Kidney epithelial cell (primary cell): ENCODE measurements around the gene GAPT. TPM values are rescaled to one million over a fixed set of nuclear protein-coding genes. Genes with fewer than 3 reads are reported as not detected.

ENCODE experiments used
- DNase-seq: peaks from one replicate; pipeline ENCODE4 v3.0.0-alpha.2; 2010; ENCODE audit warnings: low read depth
- H3K27me3 ChIP-seq: 2 replicates; pipeline ENCODE4 v1.6.0; 2011; ENCODE audit warnings: low read length; ENCODE audit not compliant: control insufficient read depth, insufficient read depth
- H3K36me3 ChIP-seq: 2 replicates; pipeline ENCODE4 v1.5.1; 2011; ENCODE audit warnings: low read length; ENCODE audit not compliant: control insufficient read depth, insufficient read depth
- H3K4me3 ChIP-seq: 2 replicates; pipeline ENCODE4 v1.5.1; 2011; ENCODE audit warnings: low read depth, mild to moderate bottlenecking, control low read depth, low read length
- total RNA-seq: library from RNA; depleted of rRNA; stranded (reverse); fragments of >200 nt; gene quantifications from 2 replicates; pipeline ENCODE4 v1.2.3, GENCODE V29; 2015
- TF ChIP-seq, protein P1 (sequence below): IDR thresholded peaks from 2 replicates; pipeline ENCODE4 v1.5.1; 2011; ENCODE audit warnings: mild to moderate bottlenecking, moderate library complexity, low read length, control low read depth, inconsistent platforms; ENCODE audit not compliant: insufficient read depth, poor library complexity, severe bottlenecking

The GAPT gene
- total RNA-seq, 1 donor from 2014 or later, result not detected

DNA sequence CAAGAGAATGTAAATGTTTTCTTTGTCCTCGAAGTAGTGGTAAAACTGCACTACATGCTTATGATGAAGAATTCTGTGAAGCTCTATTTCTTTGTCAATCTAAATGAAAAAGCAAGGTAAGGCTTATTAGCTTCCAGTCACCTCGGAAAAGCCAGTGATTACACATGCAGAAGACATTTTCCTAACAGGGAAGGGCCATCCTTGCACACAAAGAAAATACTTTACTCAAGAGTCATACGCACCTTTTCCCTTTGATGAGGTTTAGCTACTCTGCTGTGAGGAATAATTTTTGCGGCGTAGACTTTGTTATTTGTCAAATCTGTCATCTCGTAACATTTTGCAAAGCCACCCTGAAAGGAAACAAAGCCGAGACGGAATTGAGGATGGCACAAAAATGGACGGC lies 32.5 kb upstream of the GAPT start:
- peaks cover 7% of the 10 kb centered on the region for H3K36me3 ChIP-seq
- H3K4me3 ChIP-seq, result peak overlapping the region; percentile 96
- TF ChIP-seq, protein P1, sequence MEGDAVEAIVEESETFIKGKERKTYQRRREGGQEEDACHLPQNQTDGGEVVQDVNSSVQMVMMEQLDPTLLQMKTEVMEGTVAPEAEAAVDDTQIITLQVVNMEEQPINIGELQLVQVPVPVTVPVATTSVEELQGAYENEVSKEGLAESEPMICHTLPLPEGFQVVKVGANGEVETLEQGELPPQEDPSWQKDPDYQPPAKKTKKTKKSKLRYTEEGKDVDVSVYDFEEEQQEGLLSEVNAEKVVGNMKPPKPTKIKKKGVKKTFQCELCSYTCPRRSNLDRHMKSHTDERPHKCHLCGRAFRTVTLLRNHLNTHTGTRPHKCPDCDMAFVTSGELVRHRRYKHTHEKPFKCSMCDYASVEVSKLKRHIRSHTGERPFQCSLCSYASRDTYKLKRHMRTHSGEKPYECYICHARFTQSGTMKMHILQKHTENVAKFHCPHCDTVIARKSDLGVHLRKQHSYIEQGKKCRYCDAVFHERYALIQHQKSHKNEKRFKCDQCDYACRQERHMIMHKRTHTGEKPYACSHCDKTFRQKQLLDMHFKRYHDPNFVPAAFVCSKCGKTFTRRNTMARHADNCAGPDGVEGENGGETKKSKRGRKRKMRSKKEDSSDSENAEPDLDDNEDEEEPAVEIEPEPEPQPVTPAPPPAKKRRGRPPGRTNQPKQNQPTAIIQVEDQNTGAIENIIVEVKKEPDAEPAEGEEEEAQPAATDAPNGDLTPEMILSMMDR, result no peak
- DNase-seq, result no peak
- H3K27me3 ChIP-seq, result no peaks in the 10 kb centered on the region

DNA sequence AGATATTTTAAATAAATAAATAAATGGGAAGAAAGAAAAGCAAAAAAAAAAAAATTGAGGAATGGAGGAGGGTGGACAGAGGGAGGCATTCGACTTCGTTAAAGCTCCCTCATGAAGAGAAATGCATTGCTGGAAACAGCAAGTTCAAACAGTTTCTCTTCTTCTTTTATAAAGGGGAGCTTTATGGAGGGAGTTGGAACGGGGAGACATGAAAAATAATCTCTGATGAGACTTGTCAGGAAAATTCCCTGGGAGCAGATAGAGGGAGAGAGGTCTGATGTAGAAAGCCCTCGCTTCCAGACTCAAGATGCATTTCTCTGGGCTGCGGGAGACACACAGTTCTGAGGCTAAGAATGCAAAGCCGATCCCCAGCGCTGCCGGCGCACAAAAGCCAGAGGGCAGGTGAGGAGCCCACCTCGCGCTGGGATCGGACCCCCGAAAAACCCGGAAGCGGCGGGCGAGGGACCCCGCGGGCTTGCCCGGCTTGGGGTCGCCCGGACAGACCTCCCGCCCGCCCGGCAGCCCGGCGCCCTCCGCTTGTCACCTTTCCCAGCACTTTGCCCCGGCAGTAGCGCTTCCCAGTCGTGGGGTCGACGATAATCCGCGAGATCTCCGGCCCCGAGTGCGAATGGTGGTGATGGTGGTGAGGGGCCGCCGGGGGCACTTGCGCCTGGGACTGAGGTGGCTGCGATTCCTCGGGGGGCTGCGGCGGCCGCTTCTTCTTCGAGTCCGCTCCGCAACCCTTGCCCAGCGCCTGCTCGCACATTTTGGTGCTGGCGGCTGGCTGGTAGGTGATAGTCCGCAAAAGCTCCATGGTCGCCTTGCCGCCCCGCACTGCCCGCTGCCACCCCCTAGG lies 31.9 kb upstream of the GAPT start:
- Histone ChIP-seq H3K27me3 (no peaks in the 10 kb centered on the region), H3K4me3 (peak overlapping the region; percentile 96), H3K36me3 (peaks cover 7% of the 10 kb centered on the region)
- no peak for DNase-seq
- TF ChIP-seq, protein P1, result no peak

DNA sequence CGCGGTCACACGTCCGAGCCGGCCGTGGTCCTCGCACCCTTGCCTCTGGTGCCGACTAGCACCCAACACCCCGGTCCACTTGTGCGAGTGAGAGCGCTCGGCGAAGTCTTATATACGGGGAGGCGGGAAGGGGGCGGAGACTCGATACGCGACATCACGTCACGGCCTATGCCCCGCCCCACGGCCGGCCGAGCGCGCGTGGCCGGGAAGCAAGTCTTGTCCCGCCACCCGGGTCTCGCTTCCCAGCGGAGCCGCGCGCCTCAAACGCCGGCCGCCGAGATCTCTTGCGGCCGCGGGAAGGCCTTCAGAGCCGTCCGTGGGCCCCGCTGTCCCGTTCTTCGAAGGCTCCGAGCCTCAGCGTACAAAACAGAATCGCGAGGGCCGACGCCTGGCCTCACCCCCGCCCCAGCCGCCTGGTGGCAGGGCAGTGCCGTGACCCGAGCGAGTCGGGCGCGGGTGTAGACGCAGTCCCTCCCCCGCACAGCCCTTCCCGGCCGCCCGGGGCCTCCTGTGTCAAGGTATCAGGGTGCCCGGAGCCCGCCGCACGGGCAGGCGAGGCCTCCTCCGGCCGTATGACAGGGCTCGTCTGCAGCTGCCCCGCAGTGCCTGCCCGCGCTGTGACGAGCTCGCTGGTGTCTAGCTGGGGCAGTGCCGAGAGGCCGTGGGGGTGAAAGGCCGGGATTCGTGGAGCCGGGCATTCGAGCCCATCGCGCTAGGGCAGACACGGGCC lies 31.1 kb upstream of the GAPT start, which contains the start of gene PLK2:
Gene PLK2 (minus strand): TSS at position 85 of the 730 bp plus-strand sequence. CDS start 127 bp downstream, outside the sequence.
- H3K27me3 ChIP-seq, result no peaks in the 10 kb centered on the region
- peaks cover 6% of the 10 kb centered on the region for H3K36me3 ChIP-seq

DNA sequence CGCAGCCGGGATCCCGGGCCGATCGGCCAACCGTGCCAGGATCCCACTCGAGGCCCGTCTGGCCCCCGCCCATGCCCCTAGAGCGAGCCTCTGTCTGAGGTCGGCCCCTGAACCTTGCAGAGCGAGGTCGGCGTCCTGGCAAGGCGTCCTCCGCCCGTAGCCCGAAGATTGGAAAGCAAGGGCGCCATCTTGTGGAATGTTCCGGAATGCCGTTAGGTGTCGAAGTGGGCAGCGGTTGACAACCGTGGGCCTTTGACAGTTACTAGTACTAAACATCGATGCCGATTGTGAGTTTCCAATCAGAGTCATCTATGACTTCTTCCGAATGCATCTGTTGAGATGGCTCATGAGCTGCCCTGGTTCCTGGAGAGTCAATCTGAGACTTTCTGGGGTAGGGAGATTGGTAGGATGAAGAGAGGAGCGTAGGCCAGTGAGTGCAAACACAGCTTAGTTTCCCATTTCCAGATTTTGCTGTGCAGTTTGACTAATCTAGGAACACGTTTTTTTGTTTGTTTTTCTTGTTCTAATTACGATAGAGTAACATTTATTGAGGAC lies 30.4 kb upstream of the GAPT start:
- Histone ChIP-seq H3K4me3 (peak overlapping the region; percentile 96), H3K27me3 (no peaks in the 10 kb centered on the region), H3K36me3 (peaks cover 3% of the 10 kb centered on the region)
- DNase-seq, result no peak
- TF ChIP-seq, protein P1, result peak; percentile 78

More for the DNA sequence above, 31.1 kb upstream of the GAPT start, which contains the start of gene PLK2:
- H3K4me3 ChIP-seq, result peak within 1 kb of the TSS; percentile 96
- TF ChIP-seq, protein P1, result peak; percentile 40
- DNase-seq, result no peak

DNA sequence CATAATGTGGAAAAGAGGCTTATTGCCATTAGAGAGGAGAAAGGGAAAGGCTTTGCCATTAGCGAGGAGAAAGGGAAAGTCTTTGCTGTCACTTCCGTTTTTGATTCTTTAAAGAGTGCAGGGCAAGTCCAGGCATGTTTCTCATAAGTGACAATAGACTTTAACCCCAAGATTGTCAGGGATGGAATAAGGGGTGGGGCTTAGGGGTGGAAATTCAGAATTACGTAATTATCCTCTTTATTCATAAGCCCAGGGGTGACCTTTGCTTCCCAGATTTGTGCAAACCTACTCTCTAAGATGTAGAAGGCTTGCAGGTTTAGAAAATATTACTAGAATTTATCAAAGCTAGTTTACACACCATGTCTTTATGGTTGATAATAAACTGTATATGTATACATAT lies 29.1 kb upstream of the GAPT start:
- no peaks in the 10 kb centered on the region for H3K27me3 ChIP-seq
- H3K36me3 ChIP-seq, result peaks cover 3% of the 10 kb centered on the region
- TF ChIP-seq, protein P1, result no peak
- DNase-seq, result no peak
- H3K4me3 ChIP-seq, result no peak overlapping the region
